Thyroid gland (tissue), 4 donors: Measurements from ENCODE around the gene ABHD14A. TPM values are rescaled to one million over a fixed set of nuclear protein-coding genes. Genes with fewer than 3 reads are reported as not detected.
A peak's percentile ranks its signal among the peaks of the same experiment; 100 is the strongest.

Source experiments
- DNase-seq, 2 donors: peaks; one replicate each; pipeline ENCODE4 v3.0.0-alpha.2; 2019
- H3K27ac ChIP-seq, 3 donors: fragments of 200-600 bp; sonication (generic); 1 replicate in 2 of 3; 2 replicates in 1 of 3; pipeline ENCODE4 v1.5.1; 2016 to 2019; ENCODE audit warnings: mild to moderate bottlenecking in 1 of 3, moderate library complexity in 1 of 3
- H3K27me3 ChIP-seq: fragments of 200-600 bp; sonication (generic); one replicate; pipeline ENCODE4 v1.5.1; 2019
- H3K36me3 ChIP-seq, 2 donors: fragments of 200-600 bp; sonication (generic); one replicate each; pipeline ENCODE4 v1.5.1; 2016 to 2019
- H3K4me1 ChIP-seq, 2 donors: fragments of 200-600 bp; sonication (generic); one replicate each; pipeline ENCODE4 v1.5.1; 2017 to 2019
- H3K4me3 ChIP-seq, 3 donors: fragments of 200-600 bp; sonication (generic); replicated peaks in 1 of 3; 1 replicate in 2 of 3; 2 replicates in 1 of 3; pipeline ENCODE4 v1.5.1; 2016; ENCODE audit warnings: mild to moderate bottlenecking in 1 of 3
- H3K9me3 ChIP-seq: fragments of 200-600 bp; sonication (generic); one replicate; pipeline ENCODE4 v1.5.1; 2017
- CTCF ChIP-seq, 6 experiments: fragments of 200-600 bp in 3 of 6; fragments of 450-650 bp in 3 of 6; sonication (generic) in 3 of 6; IDR thresholded peaks; one replicate each; pipeline ENCODE4 v1.5.1; 2016 to 2019; ENCODE audit warnings: antibody characterized with exemption in 6 of 6, mild to moderate bottlenecking in 2 of 6, inconsistent platforms in 1 of 6, moderate library complexity in 1 of 6
- POLR2A ChIP-seq, 2 donors: fragments of 450-650 bp; IDR thresholded peaks; one replicate each; pipeline ENCODE4 v1.6.1; 2017; ENCODE audit warnings: antibody characterized with exemption in 2 of 2, mild to moderate bottlenecking in 2 of 2, moderate library complexity in 1 of 2
- WGBS, 2 donors: methylation state at CpG; one replicate each; pipeline ENCODE4 v1.1.5; 2017; 5-methylcytosine and 5-hydroxymethylcytosine counted together
- intact Hi-C: fragments of 100-400 bp; cut with DNase I; formaldehyde crosslinking; loops from one replicate; pipeline ENCODE4 v1.15.1; 2023
- total RNA-seq, 4 donors: library from RNA; depleted of rRNA; stranded (reverse); fragments of >200 nt; gene quantifications; one replicate each; pipeline ENCODE4 v1.2.3, GENCODE V29; 2016

The ABHD14A gene
- total RNA-seq, 4 donors from 2014 or later: 20.0 to 91.9 (median 49.3) TPM

GRCh38 chr3:51984269-51984647 is 9.4 kb downstream of the ABHD14A start:
- Histone ChIP-seq H3K27me3 (no peaks in the 10 kb centered on the region), H3K4me1 (peaks cover 12 to 22% of the 10 kb centered on the region in 2 donors), H3K36me3 (no peaks in the 10 kb centered on the region), H3K4me3 (peak overlapping the region in 1 of 3 donors; percentile 40), H3K9me3 (no peaks in the 10 kb centered on the region), H3K27ac (peak overlapping the region in 2 of 3 donors; percentile 89 to 94)
- peak in 1 of 2 donors; percentile 44 for DNase-seq
- no peak for TF ChIP-seq POLR2A (IDR thresholded peaks at IDR 0.05)
- no peak for TF ChIP-seq CTCF (IDR thresholded peaks at IDR 0.05)
- intact Hi-C loops: no loop called here

GRCh38 chr3:51985063-51985462 is 10.2 kb downstream of the ABHD14A start:
- Histone ChIP-seq H3K9me3 (no peaks in the 10 kb centered on the region), H3K27ac (no peak overlapping the region), H3K4me1 (peaks cover 17 to 30% of the 10 kb centered on the region in 2 donors), H3K27me3 (no peaks in the 10 kb centered on the region), H3K4me3 (no peak overlapping the region), H3K36me3 (no peaks in the 10 kb centered on the region)
- intact Hi-C loops: no loop called here
- DNase-seq: no peak
- WGBS, 2 donors: 83 to 92% methylated on average over 2 to 6 of the region's 6 CpGs
- TF ChIP-seq POLR2A (IDR thresholded peaks at IDR 0.05): no peak
- TF ChIP-seq CTCF (IDR thresholded peaks at IDR 0.05): no peak

GRCh38 chr3:51986010-51986947 is 11.4 kb downstream of the ABHD14A start:
- no peak for DNase-seq
- peaks cover 17 to 32% of the 10 kb centered on the region in 2 donors for H3K4me1 ChIP-seq
- 89% methylated on average over 10 of the region's 12 CpGs for WGBS, 2 donors
- no peak overlapping the region for H3K27ac ChIP-seq
- intact Hi-C loops: no loop called here
- H3K36me3 ChIP-seq: no peaks in the 10 kb centered on the region
- H3K27me3 ChIP-seq: no peaks in the 10 kb centered on the region
- no peaks in the 10 kb centered on the region for H3K9me3 ChIP-seq
- no peak overlapping the region for H3K4me3 ChIP-seq
- no peak for TF ChIP-seq POLR2A (IDR thresholded peaks at IDR 0.05)
- TF ChIP-seq CTCF (IDR thresholded peaks at IDR 0.05): no peak

GRCh38 chr3:51987568-51987967 is 12.7 kb downstream of the ABHD14A start:
- Histone ChIP-seq H3K9me3 (no peaks in the 10 kb centered on the region), H3K4me3 (no peak overlapping the region), H3K27me3 (no peaks in the 10 kb centered on the region), H3K27ac (no peak overlapping the region), H3K4me1 (peaks cover 9 to 34% of the 10 kb centered on the region in 2 donors), H3K36me3 (peaks cover 0 to under 1% of the 10 kb centered on the region in 2 donors)
- no peak for TF ChIP-seq CTCF (IDR thresholded peaks at IDR 0.05)
- TF ChIP-seq POLR2A (IDR thresholded peaks at IDR 0.05): no peak
- intact Hi-C loops: no loop called here
- no peak for DNase-seq
- 94 to 99% methylated on average over 7 of the region's 7 CpGs for WGBS, 2 donors
